Stimulated activated CD8-positive, alpha-beta memory T cell treated with anti-CD3 and anti-CD28 coated beads, Interleukin-7, amount 100 ng/mL, for 48 hours (primary cell): ENCODE data around the gene FNDC3A.

Experiments
- DNase-seq, 2 donors: peaks; one replicate each; pipeline ENCODE4 v3.0.0-alpha.2; 2020; ENCODE audit warnings: low read depth in 1 of 2; ENCODE audit errors: extremely low read depth in 1 of 2

FNDC3A gene

GRCh38 chr13:48975856-48976575, at the start of gene FNDC3A:
Gene FNDC3A (plus strand): TSS chr13:48975912. CDS start chr13:49006191, 30,279 bp downstream.
- DNase-seq = peak; percentile 72 to 84

- DNase-seq = no peak
Observed at GRCh38 chr13:48928757-48929430, 46.8 kb upstream of the FNDC3A start.

GRCh38 chr13:48930918-48931317, 44.8 kb upstream of the FNDC3A start:
- DNase-seq = no peak

GRCh38 chr13:48938308-48938943, 37.3 kb upstream of the FNDC3A start:
- no peak for DNase-seq

GRCh38 chr13:48939728-48940127, 36.0 kb upstream of the FNDC3A start:
- DNase-seq = no peak

GRCh38 chr13:48942131-48942530, 33.6 kb upstream of the FNDC3A start:
- no peak for DNase-seq

GRCh38 chr13:48944221-48944620, 31.5 kb upstream of the FNDC3A start:
- DNase-seq = no peak

GRCh38 chr13:48945626-48946025, 30.1 kb upstream of the FNDC3A start:
- DNase-seq = no peak

- no peak for DNase-seq
Observed at GRCh38 chr13:48946163-48946562, 29.5 kb upstream of the FNDC3A start.

GRCh38 chr13:48949566-48950500, 25.9 kb upstream of the FNDC3A start:
- DNase-seq = no peak

GRCh38 chr13:48950501-48950875, 25.2 kb upstream of the FNDC3A start:
- no peak for DNase-seq

- DNase-seq = no peak
Observed at GRCh38 chr13:48954081-48954480, 21.6 kb upstream of the FNDC3A start.

GRCh38 chr13:48955536-48955935, 20.2 kb upstream of the FNDC3A start:
- DNase-seq = no peak

- no peak for DNase-seq
Observed at GRCh38 chr13:48961379-48961778, 14.3 kb upstream of the FNDC3A start.

- no peak for DNase-seq
Observed at GRCh38 chr13:48962281-48962680, 13.4 kb upstream of the FNDC3A start.

- DNase-seq = no peak
Observed at GRCh38 chr13:48965736-48966135, 10.0 kb upstream of the FNDC3A start.

GRCh38 chr13:48969685-48970084, 6.0 kb upstream of the FNDC3A start:
- no peak for DNase-seq

- no peak for DNase-seq
Observed at GRCh38 chr13:48973845-48974431, 1.8 kb upstream of the FNDC3A start.

- peak; percentile 1 to 2 for DNase-seq
Observed at GRCh38 chr13:48975101-48975855, 434 bp upstream of the FNDC3A start.
